ENCODE results near the gene LCP2.

Gene LCP2

GRCh38 chr5:170297589-170298462, at the start of gene LCP2:
TSS of gene LCP2 (minus strand) at chr5:170297777. CDS start at chr5:170297611, 166 bp downstream.
- peak; percentile 78 for DNase-seq

DNA sequence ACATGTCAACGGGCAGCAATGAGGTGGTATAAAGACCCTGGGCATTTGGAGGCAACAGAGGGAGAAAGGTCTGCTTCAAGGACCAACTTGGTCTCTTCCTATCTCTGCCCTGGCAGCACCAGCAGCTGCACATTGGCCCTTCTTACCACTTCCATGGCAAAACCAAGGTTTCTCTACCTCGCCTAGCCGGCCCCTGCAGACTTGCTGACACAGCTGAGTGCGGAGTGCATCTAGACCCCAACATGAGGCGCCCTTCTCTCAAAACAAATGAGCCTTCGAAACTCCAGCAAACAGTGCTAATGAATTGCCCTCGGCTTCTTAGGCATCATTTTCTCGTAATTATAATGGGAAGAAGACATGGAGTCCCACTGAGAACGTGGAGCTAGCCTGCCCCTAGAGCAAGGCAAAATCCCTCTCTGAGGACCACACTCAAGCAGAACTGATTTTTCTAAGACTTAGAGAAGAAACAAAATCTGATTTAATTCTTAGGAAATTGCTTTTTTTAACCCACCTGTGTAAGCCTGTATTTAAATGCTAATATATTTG, 49.5 kb upstream of the LCP2 start:
- DNase-seq = no peak

DNA sequence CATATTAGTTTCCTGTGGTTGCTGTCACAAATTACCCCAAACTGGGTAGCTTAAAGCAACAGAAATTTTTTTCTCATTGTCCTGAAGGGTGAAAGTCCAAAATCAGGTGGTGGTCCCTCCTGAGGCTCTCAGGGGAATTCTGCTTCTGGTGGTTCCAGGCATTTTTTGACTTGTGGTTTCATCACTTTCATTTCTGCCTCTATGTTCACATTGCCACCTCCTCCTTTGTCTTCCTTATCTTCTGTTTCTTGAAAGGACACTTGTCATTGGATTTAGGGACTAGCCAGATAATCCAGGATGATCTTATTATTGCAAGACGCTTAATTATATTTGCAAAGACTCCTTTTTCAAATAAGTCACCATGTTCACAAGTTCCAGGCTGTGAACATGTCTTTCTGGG, 48.4 kb upstream of the LCP2 start:
- no peak for DNase-seq

DNA sequence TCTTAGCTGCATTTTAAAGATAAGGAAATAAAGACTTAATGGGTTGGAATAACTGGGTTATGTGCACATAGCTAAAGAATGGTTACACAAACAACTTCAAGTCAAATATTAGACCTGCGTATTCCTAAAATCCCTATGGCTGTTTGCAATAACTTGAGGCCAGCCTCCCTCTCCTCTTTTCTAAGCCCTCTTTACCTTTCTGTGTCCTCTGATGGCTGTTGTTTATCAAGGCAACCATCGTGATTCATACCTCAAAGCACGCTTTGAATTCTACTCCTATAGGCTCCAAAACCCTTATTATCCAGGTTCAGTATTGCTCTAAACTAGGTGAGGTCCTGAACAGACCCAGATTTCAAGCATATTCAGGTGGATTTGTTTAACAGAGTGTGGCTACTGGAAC, 45.6 kb upstream of the LCP2 start:
- DNase-seq = no peak

DNA sequence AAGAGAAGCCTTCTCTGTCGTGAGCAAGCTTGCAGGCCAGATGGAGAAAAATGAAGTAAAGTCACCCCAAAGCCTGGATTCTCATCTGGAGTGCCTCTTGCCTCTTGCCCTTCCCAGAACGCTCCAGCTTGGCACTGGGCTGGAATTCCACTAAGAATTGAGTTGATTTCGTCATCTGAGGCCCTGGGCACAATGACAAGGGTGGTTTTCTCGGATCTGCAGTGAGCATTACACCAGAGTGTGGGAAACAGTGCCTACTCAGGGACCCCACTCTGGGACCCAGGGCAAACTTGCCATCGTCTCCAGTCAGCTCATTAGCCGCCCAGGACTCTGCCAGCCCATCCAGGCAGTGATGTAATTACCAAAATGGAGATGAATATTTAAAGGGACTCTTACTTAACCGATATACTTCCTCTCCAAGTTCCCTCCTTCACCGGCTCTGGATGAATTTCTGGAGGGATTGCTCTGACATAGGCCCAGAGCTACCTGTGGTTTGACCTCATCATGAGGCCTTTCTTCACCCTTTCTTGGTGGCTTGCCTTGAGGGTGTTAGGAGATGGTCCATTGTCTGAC, 44.7 kb upstream of the LCP2 start:
- no peak for DNase-seq

GRCh38 chr5:170341545-170341944, 44.0 kb upstream of the LCP2 start:
- DNase-seq = no peak

GRCh38 chr5:170339780-170340167, 42.2 kb upstream of the LCP2 start:
- no peak for DNase-seq

DNA sequence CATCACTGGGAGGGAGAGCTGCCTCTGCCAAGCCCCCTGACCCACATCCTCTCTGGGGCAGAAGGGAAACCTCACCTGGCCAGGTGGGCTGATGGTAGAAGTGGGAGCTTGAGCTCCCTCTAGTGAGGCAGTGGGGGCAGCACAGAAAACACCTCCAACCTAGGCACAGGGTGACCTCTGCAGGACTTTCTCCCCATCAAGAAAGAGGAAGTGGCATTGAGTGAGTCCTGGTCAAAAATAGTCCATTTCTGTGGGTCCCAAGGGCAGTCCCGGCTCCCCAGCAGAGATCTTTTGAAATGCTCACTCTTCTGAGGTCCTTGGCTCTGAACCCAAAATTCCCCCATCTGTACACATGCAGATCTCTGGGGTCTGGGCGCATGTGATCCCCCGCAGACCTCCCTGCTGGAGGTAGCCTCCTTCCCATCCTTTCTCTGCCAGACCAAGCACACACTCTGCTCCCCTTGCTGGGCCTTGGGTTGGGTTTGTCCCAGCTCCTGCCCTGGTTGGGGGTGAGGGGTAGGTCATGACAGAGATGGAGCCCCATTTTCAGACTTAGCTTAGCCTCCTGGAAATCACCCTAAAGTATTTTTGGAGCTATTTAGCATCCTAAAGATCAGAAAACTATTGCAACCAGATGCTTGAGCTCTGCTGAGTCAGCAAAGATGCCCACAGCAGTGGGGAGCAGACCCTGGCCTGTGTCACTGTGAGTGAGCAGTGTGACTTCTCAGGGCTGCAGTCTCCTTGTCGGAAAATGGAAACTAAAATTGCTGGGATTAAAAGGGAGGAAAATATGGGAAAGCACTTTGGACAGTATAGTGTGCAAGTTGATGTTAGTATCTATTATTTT, 41.6 kb upstream of the LCP2 start:
- peak; percentile 82 for DNase-seq

- peak; percentile 17 for DNase-seq
Observed at GRCh38 chr5:170338291-170338690, 40.7 kb upstream of the LCP2 start.

DNA sequence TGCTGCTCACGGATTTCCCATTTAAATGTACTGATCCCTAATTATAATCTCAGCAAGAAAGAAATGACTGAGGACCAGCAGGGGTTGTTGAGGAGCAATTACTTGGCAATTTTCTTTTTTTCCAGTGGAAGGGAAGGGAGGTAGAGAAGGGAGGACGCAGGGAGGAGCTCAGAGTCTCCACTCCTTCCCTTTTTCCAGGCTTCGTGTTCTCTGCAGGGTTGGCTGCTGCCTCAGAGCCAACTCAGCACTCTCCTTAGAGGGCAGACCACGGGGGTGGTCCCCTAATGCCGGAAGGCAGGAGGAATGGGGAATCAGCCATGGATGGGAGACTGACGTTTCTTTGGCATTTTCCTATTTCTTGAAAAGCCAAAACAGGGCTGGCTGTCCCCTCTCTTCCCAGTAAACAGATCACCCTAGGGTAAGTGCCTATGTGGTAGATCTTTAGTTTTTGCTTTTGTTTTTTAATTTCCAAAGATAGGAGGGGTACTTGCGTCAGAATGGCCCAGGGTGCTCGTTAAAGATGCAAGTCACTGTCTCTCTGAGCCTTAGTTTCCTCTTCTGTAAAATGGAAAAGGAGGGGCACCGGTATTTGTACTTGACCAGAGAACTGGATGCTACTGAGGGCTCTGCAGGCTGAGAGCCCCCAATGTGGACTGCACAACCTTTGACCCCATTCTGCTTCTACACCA, 39.6 kb upstream of the LCP2 start:
- DNase-seq = no peak

DNA sequence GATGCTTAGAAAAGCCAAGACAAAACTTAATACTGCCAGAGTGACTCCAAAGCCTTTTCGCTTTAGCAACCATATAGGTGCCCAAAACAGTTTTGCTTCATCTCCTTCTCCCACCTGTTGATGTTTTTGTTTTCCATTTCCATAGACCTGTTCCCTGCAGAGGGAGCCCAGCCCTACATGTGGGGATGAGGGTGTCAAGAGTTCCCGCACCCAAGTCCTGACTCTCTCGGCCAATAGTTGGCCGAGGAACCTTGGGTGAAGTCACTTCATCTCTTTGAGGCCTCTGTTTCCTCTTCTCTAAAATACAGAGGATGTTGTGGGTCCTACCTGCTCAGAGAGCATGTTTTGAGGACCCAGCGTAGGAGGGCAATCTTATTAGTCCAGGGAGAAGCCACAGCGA, 38.5 kb upstream of the LCP2 start:
- DNase-seq = peak; percentile 19

- DNase-seq = peak; percentile 18
Observed at GRCh38 chr5:170334626-170335025, 37.0 kb upstream of the LCP2 start.

- peak; percentile 80 for DNase-seq
Observed at GRCh38 chr5:170333161-170333910, 35.8 kb upstream of the LCP2 start.

DNA sequence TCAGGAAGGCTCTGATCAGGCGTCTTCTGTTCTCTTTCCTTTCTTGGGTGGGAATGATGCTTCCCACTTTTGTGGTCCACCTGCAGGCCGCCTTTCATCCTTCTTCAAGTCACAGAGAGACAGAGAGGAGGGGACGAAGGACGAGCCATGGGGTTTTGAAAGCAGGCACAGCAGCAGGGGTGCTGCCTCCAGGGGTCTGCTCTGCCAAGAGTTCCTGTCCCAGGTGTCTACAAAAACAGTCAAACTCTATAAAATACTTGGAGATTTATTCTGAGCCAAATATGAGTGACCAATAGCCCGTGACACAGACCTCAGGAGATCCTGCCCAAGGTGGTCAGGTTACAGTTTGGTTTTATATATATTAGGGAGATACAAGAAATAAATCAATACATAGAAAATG, 34.5 kb upstream of the LCP2 start:
- no peak for DNase-seq

- no peak for DNase-seq
Observed at GRCh38 chr5:170330568-170331054, 33.0 kb upstream of the LCP2 start.

DNA sequence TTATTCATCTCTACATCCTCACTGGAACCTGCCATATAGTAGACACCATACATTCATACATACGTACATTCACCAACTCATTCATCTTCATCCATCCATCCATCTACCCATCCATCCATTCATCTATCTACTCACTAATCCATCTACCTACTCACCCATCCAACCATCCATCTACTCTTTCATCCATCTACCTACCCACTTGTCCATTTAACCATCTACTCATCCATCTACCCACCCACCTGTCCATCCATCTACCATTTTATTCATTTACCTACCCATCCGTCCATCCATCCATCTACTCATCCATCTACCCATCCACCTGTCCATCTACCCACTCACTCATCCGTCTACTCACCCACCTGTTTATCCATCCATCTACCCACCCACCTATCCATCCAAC, 31.9 kb upstream of the LCP2 start:
- no peak for DNase-seq

- no peak for DNase-seq
Observed at GRCh38 chr5:170327829-170328228, 30.3 kb upstream of the LCP2 start.

DNA sequence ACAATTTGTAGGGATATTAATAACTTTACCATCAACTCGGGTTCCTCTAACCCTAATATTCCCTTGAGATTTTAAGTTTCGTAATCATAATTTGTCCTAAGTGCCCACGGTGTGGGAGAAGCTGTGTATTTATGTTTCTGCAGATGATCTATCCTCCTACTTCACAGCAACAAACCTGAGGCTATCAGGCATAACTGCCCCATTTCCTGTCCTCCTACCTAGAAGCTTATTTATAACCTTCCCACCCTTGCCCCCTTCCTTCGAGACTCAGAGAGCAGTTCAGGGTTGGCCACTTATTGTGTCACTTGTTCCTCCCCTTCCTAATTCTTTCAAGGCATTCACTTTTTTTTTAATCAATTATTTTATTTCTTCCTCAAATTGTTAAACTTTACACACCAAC, 29.6 kb upstream of the LCP2 start:
- no peak for DNase-seq

GRCh38 chr5:170319301-170319700, 21.7 kb upstream of the LCP2 start:
- no peak for DNase-seq

- no peak for DNase-seq
Observed at GRCh38 chr5:170317499-170317898, 19.9 kb upstream of the LCP2 start.

GRCh38 chr5:170316937-170317336, 19.4 kb upstream of the LCP2 start:
- DNase-seq = no peak

DNA sequence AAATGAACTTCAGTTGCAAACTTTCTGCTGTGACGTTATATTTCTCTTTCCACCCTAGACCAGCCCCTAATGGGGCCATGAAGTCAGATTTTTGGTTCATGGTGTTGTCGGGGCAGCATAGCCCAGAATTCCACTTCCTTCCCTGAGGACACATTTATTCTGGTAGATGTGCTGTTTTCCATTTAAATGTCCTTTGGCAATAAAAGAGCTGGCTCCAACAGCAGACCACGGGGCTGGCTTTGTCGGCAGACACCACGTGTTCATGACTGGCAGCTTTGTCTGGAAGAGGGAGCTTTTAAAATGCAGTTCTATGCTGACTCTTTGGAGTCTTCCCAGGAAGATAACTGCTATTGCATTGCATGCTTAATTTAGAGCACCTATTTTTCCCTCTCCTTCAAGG, 17.6 kb upstream of the LCP2 start:
- no peak for DNase-seq
